SK-N-SH treated with all-trans-retinoic acid at 6 μM for 48 hours (cell line): ENCODE results near the gene SEMA4D.

Experiments used
- ATAC-seq: fragments of 200-7000 bp; cut with Tn5 transposase; 3 replicates; pipeline ENCODE4 v1.9.1; 2020; ENCODE audit warnings: mild to moderate bottlenecking, moderate library complexity
- ARNTL ChIP-seq: fragments of 450-650 bp; formaldehyde crosslinking; IDR thresholded peaks from 2 replicates; pipeline ENCODE4 v1.5.0; 2020; ENCODE audit warnings: low read depth, mild to moderate bottlenecking, moderate library complexity, borderline replicate concordance
- BACH2 ChIP-seq: fragments of 250-450 bp; sonication (Bioruptor Pico); IDR thresholded peaks from 2 replicates; pipeline ENCODE4 v1.9.0; 2021; ENCODE audit warnings: mild to moderate bottlenecking, borderline replicate concordance
- ESRRG ChIP-seq: fragments of 250-450 bp; sonication (Bioruptor Pico); IDR thresholded peaks from 2 replicates; pipeline ENCODE4 v1.6.1; 2021; ENCODE audit warnings: mild to moderate bottlenecking
- GLIS3 ChIP-seq: fragments of 250-450 bp; sonication (Bioruptor Pico); IDR thresholded peaks from 2 replicates; pipeline ENCODE4 v1.5.0; 2020; ENCODE audit warnings: mild to moderate bottlenecking, moderate library complexity
- ISL1 ChIP-seq: fragments of 250-450 bp; sonication (Bioruptor Pico); IDR thresholded peaks from 2 replicates; pipeline ENCODE4 v2.1.2; 2022; ENCODE audit warnings: mild to moderate bottlenecking, moderate library complexity
- OSR1 ChIP-seq: fragments of 250-450 bp; sonication (Bioruptor Pico); IDR thresholded peaks from 2 replicates; pipeline ENCODE4 v1.8.0; 2022; ENCODE audit warnings: moderate library complexity, mild to moderate bottlenecking, inconsistent platforms
- PPARA ChIP-seq: fragments of 250-450 bp; sonication (Bioruptor Pico); IDR thresholded peaks from 2 replicates; pipeline ENCODE4 v1.5.0; 2020; ENCODE audit warnings: mild to moderate bottlenecking, borderline replicate concordance
- RARB ChIP-seq: fragments of 250-450 bp; sonication (Bioruptor Pico); IDR thresholded peaks from 2 replicates; pipeline ENCODE4 v1.8.0; 2021; ENCODE audit warnings: mild to moderate bottlenecking, moderate library complexity
- SNAI2 ChIP-seq: fragments of 250-450 bp; sonication (Bioruptor Pico); IDR thresholded peaks from 2 replicates; pipeline ENCODE4 v1.5.0; 2020; ENCODE audit warnings: mild to moderate bottlenecking, moderate library complexity
- TCF4 ChIP-seq: fragments of 250-450 bp; sonication (Bioruptor Pico); IDR thresholded peaks from 2 replicates; pipeline ENCODE4 v1.8.0; 2021; ENCODE audit warnings: mild to moderate bottlenecking, moderate library complexity, borderline replicate concordance
- TOX ChIP-seq: fragments of 250-450 bp; sonication (Bioruptor Pico); IDR thresholded peaks from 2 replicates; pipeline ENCODE4 v1.8.0; 2021; ENCODE audit warnings: mild to moderate bottlenecking, moderate library complexity, borderline replicate concordance
- ZC3H10 ChIP-seq: fragments of 250-450 bp; sonication (Bioruptor Pico); IDR thresholded peaks from 2 replicates; pipeline ENCODE4 v1.5.1; 2021; ENCODE audit warnings: mild to moderate bottlenecking, moderate library complexity
- ZFP3 ChIP-seq: fragments of 250-450 bp; sonication (Bioruptor Pico); IDR thresholded peaks from 2 replicates; pipeline ENCODE4 v1.5.0; 2020; ENCODE audit warnings: mild to moderate bottlenecking, moderate library complexity
- ZFP30 ChIP-seq: fragments of 450-650 bp; formaldehyde crosslinking; IDR thresholded peaks from 2 replicates; pipeline ENCODE4 v1.5.0; 2022; ENCODE audit warnings: mild to moderate bottlenecking, moderate library complexity
- ZNF565 ChIP-seq: fragments of 450-650 bp; formaldehyde crosslinking; conservative IDR thresholded peaks from 2 replicates; pipeline ENCODE4 v1.5.0; 2020; ENCODE audit warnings: low read depth, mild to moderate bottlenecking, moderate library complexity
- ZNF8 ChIP-seq: fragments of 450-650 bp; formaldehyde crosslinking; IDR thresholded peaks from 2 replicates; pipeline ENCODE4 v1.5.0; 2020; ENCODE audit warnings: mild to moderate bottlenecking, moderate library complexity
- TF ChIP-seq, protein P1 (sequence below): fragments of 250-450 bp; sonication (Bioruptor Pico); IDR thresholded peaks from 2 replicates; pipeline ENCODE4 v1.8.0; 2021; ENCODE audit warnings: low read depth, mild to moderate bottlenecking, moderate library complexity, borderline replicate concordance
- TF ChIP-seq, protein P2 (sequence below): fragments of 250-450 bp; sonication (Bioruptor Pico); IDR thresholded peaks from 2 replicates; pipeline ENCODE4 v1.5.0; 2020; ENCODE audit warnings: mild to moderate bottlenecking, moderate library complexity
- TF ChIP-seq, protein P3 (sequence below): fragments of 250-450 bp; sonication (Bioruptor Pico); IDR thresholded peaks from 2 replicates; pipeline ENCODE4 v1.5.1; 2020; ENCODE audit warnings: low read depth, mild to moderate bottlenecking, moderate library complexity
- TF ChIP-seq, protein P4 (sequence below): fragments of 250-450 bp; sonication (Bioruptor Pico); IDR thresholded peaks from 2 replicates; pipeline ENCODE4 v1.5.1; 2021; ENCODE audit warnings: mild to moderate bottlenecking, moderate library complexity
- TF ChIP-seq, protein P5 (sequence below): fragments of 250-450 bp; sonication (Bioruptor Pico); IDR thresholded peaks from 2 replicates; pipeline ENCODE4 v1.8.0; 2020; ENCODE audit warnings: mild to moderate bottlenecking, moderate library complexity, borderline replicate concordance

Gene SEMA4D

DNA sequence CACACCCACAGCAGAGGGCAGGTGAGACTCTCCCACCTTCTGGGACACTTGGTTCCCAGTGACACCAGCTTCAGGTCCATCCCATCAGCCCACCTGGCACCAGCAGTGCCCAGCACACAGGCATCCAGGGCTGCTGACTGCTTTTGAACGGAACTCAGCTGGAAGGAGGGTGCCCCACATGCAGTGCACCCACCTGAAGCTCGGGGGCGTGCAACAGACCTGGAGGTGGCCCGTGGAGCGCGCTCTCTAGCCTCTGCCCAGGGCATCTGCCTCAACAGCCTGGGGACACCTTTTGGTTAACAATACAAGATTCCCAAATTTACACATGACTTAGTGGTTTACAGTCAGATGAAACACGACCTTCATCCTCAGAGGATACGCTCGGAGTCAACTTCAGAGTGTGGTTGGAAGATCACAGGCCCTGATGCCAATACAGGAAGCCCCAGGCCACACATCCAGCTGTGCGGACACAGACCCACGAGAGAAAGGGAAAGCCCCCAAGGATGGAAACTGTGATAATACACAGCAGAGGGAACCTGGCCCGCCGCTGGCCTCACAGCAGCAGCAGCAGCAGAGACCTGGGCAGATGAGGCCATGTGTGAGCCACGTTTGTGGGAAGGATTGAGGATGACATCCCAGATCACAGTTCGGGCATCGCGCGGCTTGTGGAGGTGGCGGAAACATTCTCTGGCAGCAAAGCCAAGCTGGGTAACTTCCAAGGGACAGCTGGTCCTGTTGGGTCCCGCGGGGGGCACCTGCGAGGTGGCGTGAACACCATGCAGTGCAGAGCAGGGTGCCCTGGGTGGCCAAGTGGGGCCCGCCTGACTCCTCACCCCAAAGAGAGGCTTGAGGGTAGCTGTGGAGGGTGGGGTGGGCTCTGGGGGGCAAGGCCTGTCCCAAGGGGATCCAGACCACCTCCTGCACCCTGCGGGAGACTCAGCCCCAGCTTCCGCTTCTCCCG lies 115.6 kb downstream of the SEMA4D start (continued):
- TF ChIP-seq, protein P1, sequence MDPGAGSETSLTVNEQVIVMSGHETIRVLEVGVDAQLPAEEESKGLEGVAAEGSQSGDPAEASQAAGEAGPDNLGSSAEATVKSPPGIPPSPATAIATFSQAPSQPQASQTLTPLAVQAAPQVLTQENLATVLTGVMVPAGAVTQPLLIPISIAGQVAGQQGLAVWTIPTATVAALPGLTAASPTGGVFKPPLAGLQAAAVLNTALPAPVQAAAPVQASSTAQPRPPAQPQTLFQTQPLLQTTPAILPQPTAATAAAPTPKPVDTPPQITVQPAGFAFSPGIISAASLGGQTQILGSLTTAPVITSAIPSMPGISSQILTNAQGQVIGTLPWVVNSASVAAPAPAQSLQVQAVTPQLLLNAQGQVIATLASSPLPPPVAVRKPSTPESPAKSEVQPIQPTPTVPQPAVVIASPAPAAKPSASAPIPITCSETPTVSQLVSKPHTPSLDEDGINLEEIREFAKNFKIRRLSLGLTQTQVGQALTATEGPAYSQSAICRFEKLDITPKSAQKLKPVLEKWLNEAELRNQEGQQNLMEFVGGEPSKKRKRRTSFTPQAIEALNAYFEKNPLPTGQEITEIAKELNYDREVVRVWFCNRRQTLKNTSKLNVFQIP (CRISPR knock-in tag): no peak
- TF ChIP-seq ISL1 (no peak), TOX (no peak), ZNF565 (CRISPR knock-in tag) (no peak), ESRRG (CRISPR knock-in tag) (no peak), BACH2 (no peak)

DNA sequence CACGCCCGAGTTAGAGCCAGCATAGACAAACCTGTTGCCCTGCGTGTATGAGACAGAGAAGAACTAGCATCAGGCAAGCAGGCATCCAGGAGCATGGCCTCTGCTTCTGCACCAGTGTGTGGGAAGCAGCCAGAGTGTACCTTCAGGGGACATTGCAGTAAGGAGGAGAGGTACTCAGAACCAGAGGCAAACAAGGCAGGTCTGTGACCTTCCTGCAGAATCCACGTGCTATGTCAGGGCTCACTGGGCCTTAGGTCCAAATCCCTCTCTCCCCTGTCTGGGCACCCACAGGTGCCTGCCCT lies 116.7 kb downstream of the SEMA4D start:
- no peak for ATAC-seq
- TF ChIP-seq, protein P2, sequence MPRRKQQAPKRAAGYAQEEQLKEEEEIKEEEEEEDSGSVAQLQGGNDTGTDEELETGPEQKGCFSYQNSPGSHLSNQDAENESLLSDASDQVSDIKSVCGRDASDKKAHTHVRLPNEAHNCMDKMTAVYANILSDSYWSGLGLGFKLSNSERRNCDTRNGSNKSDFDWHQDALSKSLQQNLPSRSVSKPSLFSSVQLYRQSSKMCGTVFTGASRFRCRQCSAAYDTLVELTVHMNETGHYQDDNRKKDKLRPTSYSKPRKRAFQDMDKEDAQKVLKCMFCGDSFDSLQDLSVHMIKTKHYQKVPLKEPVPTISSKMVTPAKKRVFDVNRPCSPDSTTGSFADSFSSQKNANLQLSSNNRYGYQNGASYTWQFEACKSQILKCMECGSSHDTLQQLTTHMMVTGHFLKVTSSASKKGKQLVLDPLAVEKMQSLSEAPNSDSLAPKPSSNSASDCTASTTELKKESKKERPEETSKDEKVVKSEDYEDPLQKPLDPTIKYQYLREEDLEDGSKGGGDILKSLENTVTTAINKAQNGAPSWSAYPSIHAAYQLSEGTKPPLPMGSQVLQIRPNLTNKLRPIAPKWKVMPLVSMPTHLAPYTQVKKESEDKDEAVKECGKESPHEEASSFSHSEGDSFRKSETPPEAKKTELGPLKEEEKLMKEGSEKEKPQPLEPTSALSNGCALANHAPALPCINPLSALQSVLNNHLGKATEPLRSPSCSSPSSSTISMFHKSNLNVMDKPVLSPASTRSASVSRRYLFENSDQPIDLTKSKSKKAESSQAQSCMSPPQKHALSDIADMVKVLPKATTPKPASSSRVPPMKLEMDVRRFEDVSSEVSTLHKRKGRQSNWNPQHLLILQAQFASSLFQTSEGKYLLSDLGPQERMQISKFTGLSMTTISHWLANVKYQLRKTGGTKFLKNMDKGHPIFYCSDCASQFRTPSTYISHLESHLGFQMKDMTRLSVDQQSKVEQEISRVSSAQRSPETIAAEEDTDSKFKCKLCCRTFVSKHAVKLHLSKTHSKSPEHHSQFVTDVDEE (CRISPR knock-in tag): no peak
- TF ChIP-seq ZNF8 (CRISPR knock-in tag) (no peak), TOX (no peak), ESRRG (CRISPR knock-in tag) (no peak), GLIS3 (no peak), PPARA (CRISPR knock-in tag) (no peak), SNAI2 (CRISPR knock-in tag) (no peak), ZFP3 (CRISPR knock-in tag) (no peak), ZFP30 (CRISPR knock-in tag) (no peak), ZC3H10 (no peak), BACH2 (no peak), OSR1 (CRISPR knock-in tag) (no peak), ARNTL (no peak), TCF4 (no peak), ZNF565 (CRISPR knock-in tag) (no peak), RARB (CRISPR knock-in tag) (no peak)
- TF ChIP-seq, protein P3, sequence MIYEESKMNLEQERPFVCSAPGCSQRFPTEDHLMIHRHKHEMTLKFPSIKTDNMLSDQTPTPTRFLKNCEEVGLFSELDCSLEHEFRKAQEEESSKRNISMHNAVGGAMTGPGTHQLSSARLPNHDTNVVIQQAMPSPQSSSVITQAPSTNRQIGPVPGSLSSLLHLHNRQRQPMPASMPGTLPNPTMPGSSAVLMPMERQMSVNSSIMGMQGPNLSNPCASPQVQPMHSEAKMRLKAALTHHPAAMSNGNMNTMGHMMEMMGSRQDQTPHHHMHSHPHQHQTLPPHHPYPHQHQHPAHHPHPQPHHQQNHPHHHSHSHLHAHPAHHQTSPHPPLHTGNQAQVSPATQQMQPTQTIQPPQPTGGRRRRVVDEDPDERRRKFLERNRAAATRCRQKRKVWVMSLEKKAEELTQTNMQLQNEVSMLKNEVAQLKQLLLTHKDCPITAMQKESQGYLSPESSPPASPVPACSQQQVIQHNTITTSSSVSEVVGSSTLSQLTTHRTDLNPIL (CRISPR knock-in tag): no peak
- TF ChIP-seq, protein P4, sequence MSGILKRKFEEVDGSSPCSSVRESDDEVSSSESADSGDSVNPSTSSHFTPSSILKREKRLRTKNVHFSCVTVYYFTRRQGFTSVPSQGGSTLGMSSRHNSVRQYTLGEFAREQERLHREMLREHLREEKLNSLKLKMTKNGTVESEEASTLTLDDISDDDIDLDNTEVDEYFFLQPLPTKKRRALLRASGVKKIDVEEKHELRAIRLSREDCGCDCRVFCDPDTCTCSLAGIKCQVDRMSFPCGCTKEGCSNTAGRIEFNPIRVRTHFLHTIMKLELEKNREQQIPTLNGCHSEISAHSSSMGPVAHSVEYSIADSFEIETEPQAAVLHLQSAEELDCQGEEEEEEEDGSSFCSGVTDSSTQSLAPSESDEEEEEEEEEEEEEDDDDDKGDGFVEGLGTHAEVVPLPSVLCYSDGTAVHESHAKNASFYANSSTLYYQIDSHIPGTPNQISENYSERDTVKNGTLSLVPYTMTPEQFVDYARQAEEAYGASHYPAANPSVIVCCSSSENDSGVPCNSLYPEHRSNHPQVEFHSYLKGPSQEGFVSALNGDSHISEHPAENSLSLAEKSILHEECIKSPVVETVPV (CRISPR knock-in tag): no peak
- TF ChIP-seq, protein P5, sequence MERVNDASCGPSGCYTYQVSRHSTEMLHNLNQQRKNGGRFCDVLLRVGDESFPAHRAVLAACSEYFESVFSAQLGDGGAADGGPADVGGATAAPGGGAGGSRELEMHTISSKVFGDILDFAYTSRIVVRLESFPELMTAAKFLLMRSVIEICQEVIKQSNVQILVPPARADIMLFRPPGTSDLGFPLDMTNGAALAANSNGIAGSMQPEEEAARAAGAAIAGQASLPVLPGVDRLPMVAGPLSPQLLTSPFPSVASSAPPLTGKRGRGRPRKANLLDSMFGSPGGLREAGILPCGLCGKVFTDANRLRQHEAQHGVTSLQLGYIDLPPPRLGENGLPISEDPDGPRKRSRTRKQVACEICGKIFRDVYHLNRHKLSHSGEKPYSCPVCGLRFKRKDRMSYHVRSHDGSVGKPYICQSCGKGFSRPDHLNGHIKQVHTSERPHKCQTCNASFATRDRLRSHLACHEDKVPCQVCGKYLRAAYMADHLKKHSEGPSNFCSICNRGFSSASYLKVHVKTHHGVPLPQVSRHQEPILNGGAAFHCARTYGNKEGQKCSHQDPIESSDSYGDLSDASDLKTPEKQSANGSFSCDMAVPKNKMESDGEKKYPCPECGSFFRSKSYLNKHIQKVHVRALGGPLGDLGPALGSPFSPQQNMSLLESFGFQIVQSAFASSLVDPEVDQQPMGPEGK (CRISPR knock-in tag): no peak
